Dendritic cell treated with granulocyte-macrophage colony-stimulating factor and Interleukin-4, amounts not matched to agents 40 ng/mL and 50 ng/mL, for 4 days (primary cell): ENCODE measurements around the gene XPO4.

Source experiments
- H3K27ac Mint-ChIP-seq: one replicate; pipeline ENCODE4 v1.8.0; 2022; ENCODE audit warnings: mild to moderate bottlenecking, mixed read lengths
- H3K27me3 Mint-ChIP-seq: one replicate; pipeline ENCODE4 v1.8.0; 2022; ENCODE audit warnings: mild to moderate bottlenecking, mixed read lengths
- H3K36me3 Mint-ChIP-seq: one replicate; pipeline ENCODE4 v1.8.0; 2022; ENCODE audit warnings: low read depth, mixed read lengths
- H3K4me1 Mint-ChIP-seq: one replicate; pipeline ENCODE4 v1.8.0; 2022; ENCODE audit warnings: low read depth, mixed read lengths
- H3K4me3 Mint-ChIP-seq: one replicate; pipeline ENCODE4 v1.8.0; 2022; ENCODE audit warnings: mild to moderate bottlenecking, moderate library complexity, mixed read lengths
- H3K9me3 Mint-ChIP-seq: one replicate; pipeline ENCODE4 v1.8.0; 2022; ENCODE audit warnings: mixed read lengths
- intact Hi-C: fragments of 100-400 bp; cut with micrococcal nuclease; formaldehyde crosslinking; loops from one replicate; pipeline ENCODE4 v1.15.0; 2022

XPO4 gene

GRCh38 chr13:20831933-20832332, 70.6 kb downstream of the XPO4 start:
- H3K4me3 Mint-ChIP-seq, result no peak overlapping the region
- H3K36me3 Mint-ChIP-seq, result peaks cover 22% of the 10 kb centered on the region
- peaks cover 6% of the 10 kb centered on the region for H3K4me1 Mint-ChIP-seq
- intact Hi-C loops, result no loop called here
- no peaks in the 10 kb centered on the region for H3K27me3 Mint-ChIP-seq
- H3K9me3 Mint-ChIP-seq, result no peaks in the 10 kb centered on the region
- H3K27ac Mint-ChIP-seq, result no peak overlapping the region

- H3K36me3 Mint-ChIP-seq, result peaks cover 17% of the 10 kb centered on the region
- no peak overlapping the region for H3K4me3 Mint-ChIP-seq
- no peak overlapping the region for H3K27ac Mint-ChIP-seq
- peaks cover 6% of the 10 kb centered on the region for H3K4me1 Mint-ChIP-seq
- no peaks in the 10 kb centered on the region for H3K27me3 Mint-ChIP-seq
- intact Hi-C loops, result no loop called here
- no peaks in the 10 kb centered on the region for H3K9me3 Mint-ChIP-seq
These were observed 71.3 kb downstream of the XPO4 start for GRCh38 chr13:20831254-20831653.

GRCh38 chr13:20828539-20829364, 73.8 kb downstream of the XPO4 start:
- H3K36me3 Mint-ChIP-seq, result peaks cover 17% of the 10 kb centered on the region
- intact Hi-C loops, result loop anchor here (1.0 to 5.0 kb wide), 2 partner anchors 116 to 333 kb away; no protein-coding TSS in a partner anchor
- no peak overlapping the region for H3K27ac Mint-ChIP-seq
- peaks cover 6% of the 10 kb centered on the region for H3K4me1 Mint-ChIP-seq
- H3K9me3 Mint-ChIP-seq, result no peaks in the 10 kb centered on the region
- H3K4me3 Mint-ChIP-seq, result peak overlapping the region; percentile 34
- no peaks in the 10 kb centered on the region for H3K27me3 Mint-ChIP-seq

GRCh38 chr13:20826843-20827560, 75.5 kb downstream of the XPO4 start:
- H3K9me3 Mint-ChIP-seq, result no peaks in the 10 kb centered on the region
- peaks cover 6% of the 10 kb centered on the region for H3K4me1 Mint-ChIP-seq
- H3K36me3 Mint-ChIP-seq, result peaks cover 5% of the 10 kb centered on the region
- intact Hi-C loops, result loop anchor here (5.0 kb wide), 1 partner anchor 115 kb away; no protein-coding TSS in a partner anchor
- H3K27ac Mint-ChIP-seq, result no peak overlapping the region
- H3K27me3 Mint-ChIP-seq, result no peaks in the 10 kb centered on the region
- no peak overlapping the region for H3K4me3 Mint-ChIP-seq

GRCh38 chr13:20826301-20826700, 76.2 kb downstream of the XPO4 start:
- Mint-ChIP-seq H3K27me3 (no peaks in the 10 kb centered on the region), H3K4me3 (no peak overlapping the region), H3K27ac (no peak overlapping the region), H3K4me1 (peaks cover 6% of the 10 kb centered on the region), H3K36me3 (peaks cover 10% of the 10 kb centered on the region), H3K9me3 (no peaks in the 10 kb centered on the region)
- intact Hi-C loops, result loop anchor here (5.0 kb wide), 1 partner anchor 114 kb away; no protein-coding TSS in a partner anchor

GRCh38 chr13:20825477-20825875, 77.1 kb downstream of the XPO4 start:
- intact Hi-C loops, result loop anchor here (5.0 kb wide), 1 partner anchor 113 kb away; no protein-coding TSS in a partner anchor
- no peaks in the 10 kb centered on the region for H3K27me3 Mint-ChIP-seq
- H3K36me3 Mint-ChIP-seq, result peaks cover 18% of the 10 kb centered on the region
- H3K4me1 Mint-ChIP-seq, result peaks cover 6% of the 10 kb centered on the region
- H3K27ac Mint-ChIP-seq, result no peak overlapping the region
- no peaks in the 10 kb centered on the region for H3K9me3 Mint-ChIP-seq
- H3K4me3 Mint-ChIP-seq, result no peak overlapping the region

GRCh38 chr13:20824762-20825476, 77.6 kb downstream of the XPO4 start:
- intact Hi-C loops, result loop anchor here (5.0 kb wide), 1 partner anchor 113 kb away; no protein-coding TSS in a partner anchor
- Mint-ChIP-seq H3K4me3 (no peak overlapping the region), H3K36me3 (peaks cover 24% of the 10 kb centered on the region), H3K27ac (no peak overlapping the region), H3K9me3 (no peaks in the 10 kb centered on the region), H3K27me3 (no peaks in the 10 kb centered on the region), H3K4me1 (peaks cover 6% of the 10 kb centered on the region)

GRCh38 chr13:20823071-20823470, 79.5 kb downstream of the XPO4 start:
- Mint-ChIP-seq H3K9me3 (no peaks in the 10 kb centered on the region), H3K4me3 (no peak overlapping the region), H3K27me3 (no peaks in the 10 kb centered on the region), H3K36me3 (peaks cover 42% of the 10 kb centered on the region), H3K27ac (no peak overlapping the region), H3K4me1 (no peaks in the 10 kb centered on the region)
- intact Hi-C loops, result no loop called here

GRCh38 chr13:20822406-20822805, 80.1 kb downstream of the XPO4 start:
- intact Hi-C loops, result no loop called here
- Mint-ChIP-seq H3K27ac (no peak overlapping the region), H3K9me3 (no peaks in the 10 kb centered on the region), H3K4me3 (no peak overlapping the region), H3K4me1 (no peaks in the 10 kb centered on the region), H3K27me3 (no peaks in the 10 kb centered on the region), H3K36me3 (peaks cover 49% of the 10 kb centered on the region)

GRCh38 chr13:20819715-20820114, 82.8 kb downstream of the XPO4 start:
- H3K27me3 Mint-ChIP-seq, result no peaks in the 10 kb centered on the region
- peaks cover 54% of the 10 kb centered on the region for H3K36me3 Mint-ChIP-seq
- H3K9me3 Mint-ChIP-seq, result no peaks in the 10 kb centered on the region
- intact Hi-C loops, result no loop called here
- H3K4me1 Mint-ChIP-seq, result no peaks in the 10 kb centered on the region
- no peak overlapping the region for H3K4me3 Mint-ChIP-seq
- H3K27ac Mint-ChIP-seq, result no peak overlapping the region

GRCh38 chr13:20815464-20815863, 87.1 kb downstream of the XPO4 start:
- H3K4me1 Mint-ChIP-seq, result no peaks in the 10 kb centered on the region
- H3K36me3 Mint-ChIP-seq, result peaks cover 75% of the 10 kb centered on the region
- H3K27ac Mint-ChIP-seq, result no peak overlapping the region
- no peaks in the 10 kb centered on the region for H3K27me3 Mint-ChIP-seq
- no peaks in the 10 kb centered on the region for H3K9me3 Mint-ChIP-seq
- intact Hi-C loops, result no loop called here
- H3K4me3 Mint-ChIP-seq, result no peak overlapping the region

- peaks cover 68% of the 10 kb centered on the region for H3K36me3 Mint-ChIP-seq
- H3K4me3 Mint-ChIP-seq, result no peak overlapping the region
- H3K27ac Mint-ChIP-seq, result no peak overlapping the region
- H3K27me3 Mint-ChIP-seq, result no peaks in the 10 kb centered on the region
- intact Hi-C loops, result no loop called here
- no peaks in the 10 kb centered on the region for H3K9me3 Mint-ChIP-seq
- no peaks in the 10 kb centered on the region for H3K4me1 Mint-ChIP-seq
These were observed 88.2 kb downstream of the XPO4 start for GRCh38 chr13:20814224-20814910.

- Mint-ChIP-seq H3K36me3 (peaks cover 61% of the 10 kb centered on the region), H3K27me3 (no peaks in the 10 kb centered on the region), H3K9me3 (no peaks in the 10 kb centered on the region), H3K27ac (no peak overlapping the region), H3K4me1 (no peaks in the 10 kb centered on the region), H3K4me3 (no peak overlapping the region)
- intact Hi-C loops, result no loop called here
These were observed 89.7 kb downstream of the XPO4 start for GRCh38 chr13:20812890-20813289.
